ENCODE measurements around the gene LAMB1. TPM values are rescaled to one million over a fixed set of nuclear protein-coding genes. Genes with fewer than 3 reads are reported as not detected.
"Not testable (repeated sequence)": the region's sequence is repeated elsewhere in the genome, so short reads cannot be mapped to it uniquely, and the experiment has no call there.

LAMB1 gene
- total RNA-seq, 1 donor from 2014 or later: 226 TPM

DNA sequence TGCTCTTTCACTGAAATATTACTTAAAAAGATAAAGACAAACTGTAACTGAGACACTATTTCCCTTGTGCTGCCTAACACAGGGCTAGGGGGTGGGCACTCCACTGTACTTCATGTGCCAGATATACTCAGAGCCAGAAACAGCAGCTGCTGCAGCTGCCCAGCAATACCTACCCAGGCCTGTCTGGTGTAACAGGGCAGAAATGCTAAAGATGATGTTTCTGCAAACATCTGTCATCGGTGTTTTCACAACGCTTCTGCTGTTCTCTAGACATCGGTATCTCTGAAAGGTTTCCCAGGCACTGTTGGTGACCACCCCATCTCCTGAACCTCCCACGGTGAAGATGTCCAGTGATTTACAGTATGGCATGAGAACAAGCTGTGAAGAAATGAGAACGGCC lies 42.7 kb downstream of the LAMB1 start:
- TF ChIP-seq, protein P1, sequence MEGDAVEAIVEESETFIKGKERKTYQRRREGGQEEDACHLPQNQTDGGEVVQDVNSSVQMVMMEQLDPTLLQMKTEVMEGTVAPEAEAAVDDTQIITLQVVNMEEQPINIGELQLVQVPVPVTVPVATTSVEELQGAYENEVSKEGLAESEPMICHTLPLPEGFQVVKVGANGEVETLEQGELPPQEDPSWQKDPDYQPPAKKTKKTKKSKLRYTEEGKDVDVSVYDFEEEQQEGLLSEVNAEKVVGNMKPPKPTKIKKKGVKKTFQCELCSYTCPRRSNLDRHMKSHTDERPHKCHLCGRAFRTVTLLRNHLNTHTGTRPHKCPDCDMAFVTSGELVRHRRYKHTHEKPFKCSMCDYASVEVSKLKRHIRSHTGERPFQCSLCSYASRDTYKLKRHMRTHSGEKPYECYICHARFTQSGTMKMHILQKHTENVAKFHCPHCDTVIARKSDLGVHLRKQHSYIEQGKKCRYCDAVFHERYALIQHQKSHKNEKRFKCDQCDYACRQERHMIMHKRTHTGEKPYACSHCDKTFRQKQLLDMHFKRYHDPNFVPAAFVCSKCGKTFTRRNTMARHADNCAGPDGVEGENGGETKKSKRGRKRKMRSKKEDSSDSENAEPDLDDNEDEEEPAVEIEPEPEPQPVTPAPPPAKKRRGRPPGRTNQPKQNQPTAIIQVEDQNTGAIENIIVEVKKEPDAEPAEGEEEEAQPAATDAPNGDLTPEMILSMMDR (conservative IDR thresholded peaks at IDR 0.05): no peak
- H3K4me1 Mint-ChIP-seq (ENCODE audit: unreplicated experiment): peaks cover 4% of the 10 kb centered on the region
- no peaks in the 10 kb centered on the region for H3K9me3 Mint-ChIP-seq
- H3K27me3 Mint-ChIP-seq: no peaks in the 10 kb centered on the region
- no peak overlapping the region for H3K4me3 Mint-ChIP-seq
- H3K36me3 Mint-ChIP-seq: peaks cover 59% of the 10 kb centered on the region
- no peak overlapping the region for H3K27ac Mint-ChIP-seq
- DNase-seq (ENCODE audit: extremely low spot score, unreplicated experiment): no peak

- H3K4me3 Mint-ChIP-seq: no peak overlapping the region
- H3K9me3 Mint-ChIP-seq: no peaks in the 10 kb centered on the region
- peaks cover 57% of the 10 kb centered on the region for H3K36me3 Mint-ChIP-seq
- no peaks in the 10 kb centered on the region for H3K27me3 Mint-ChIP-seq
- no peak for DNase-seq (ENCODE audit: extremely low spot score, unreplicated experiment)
- no peak overlapping the region for H3K27ac Mint-ChIP-seq
- TF ChIP-seq, protein P1 (conservative IDR thresholded peaks at IDR 0.05): no peak
- peaks cover 4% of the 10 kb centered on the region for H3K4me1 Mint-ChIP-seq (ENCODE audit: unreplicated experiment)
Measured at GRCh38 chr7:107959527-107959898, 43.4 kb downstream of the LAMB1 start.

DNA sequence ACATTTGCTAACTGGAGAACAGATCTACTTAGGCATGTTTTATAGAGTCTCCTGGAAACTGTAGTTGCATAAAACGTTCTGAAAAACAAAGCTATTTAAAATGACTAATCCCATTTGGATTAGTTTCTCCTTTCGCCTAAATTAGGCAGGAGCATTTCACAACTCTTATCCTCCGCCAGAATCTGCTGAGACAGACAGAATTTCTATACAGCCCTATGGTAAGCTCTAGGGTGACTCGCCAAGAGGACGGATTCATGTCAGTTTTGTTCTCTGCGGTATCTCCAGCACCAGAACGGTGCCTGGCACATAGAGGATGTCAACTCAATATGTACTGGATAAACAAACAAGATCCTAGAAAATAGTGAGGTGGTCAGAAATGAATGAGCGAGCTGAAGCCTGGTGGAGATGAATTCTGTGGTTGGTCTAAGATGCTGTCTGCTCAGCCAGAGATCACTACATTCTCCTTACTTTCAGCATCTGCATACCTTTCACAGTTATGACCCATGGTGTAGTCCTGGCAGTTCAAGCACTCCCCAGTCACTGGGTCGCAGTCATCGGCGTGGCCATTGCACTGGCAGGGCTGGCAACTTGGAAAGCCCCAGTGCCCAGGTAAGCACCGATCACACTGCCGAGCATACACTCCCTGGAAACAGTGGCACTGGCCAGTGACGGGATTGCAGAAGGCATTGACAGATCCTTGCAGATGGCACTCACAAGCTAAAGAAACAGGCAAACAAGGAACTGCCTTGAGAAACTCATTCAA lies 44.0 kb downstream of the LAMB1 start:
- TF ChIP-seq, protein P1 (conservative IDR thresholded peaks at IDR 0.05): no peak
- H3K4me1 Mint-ChIP-seq (ENCODE audit: unreplicated experiment): peaks cover 4% of the 10 kb centered on the region
- H3K4me3 Mint-ChIP-seq: no peak overlapping the region
- peaks cover 53% of the 10 kb centered on the region for H3K36me3 Mint-ChIP-seq
- DNase-seq (ENCODE audit: extremely low spot score, unreplicated experiment): no peak
- no peaks in the 10 kb centered on the region for H3K9me3 Mint-ChIP-seq
- H3K27ac Mint-ChIP-seq: no peak overlapping the region
- no peaks in the 10 kb centered on the region for H3K27me3 Mint-ChIP-seq

DNA sequence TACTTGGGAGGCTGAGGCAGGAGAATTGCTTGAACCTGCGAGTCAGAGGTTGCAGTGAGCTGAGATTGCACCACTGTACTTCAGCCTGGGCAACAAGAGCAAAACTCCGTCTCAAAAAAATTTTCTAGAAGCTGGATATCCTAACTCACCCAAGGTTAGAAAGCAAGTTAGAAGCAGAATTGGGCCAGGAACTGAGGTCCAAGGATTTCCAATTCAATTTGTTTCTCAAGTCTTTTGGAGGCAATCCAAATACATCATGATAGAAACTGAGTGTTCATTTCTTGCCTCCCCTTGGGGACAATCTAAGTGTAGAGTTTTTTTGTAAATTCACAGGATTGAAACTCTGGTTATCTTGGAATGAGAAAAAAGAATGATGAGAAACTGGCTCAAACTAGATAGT lies 45.5 kb downstream of the LAMB1 start:
- no peak overlapping the region for H3K4me3 Mint-ChIP-seq
- no peaks in the 10 kb centered on the region for H3K27me3 Mint-ChIP-seq
- H3K36me3 Mint-ChIP-seq: peaks cover 59% of the 10 kb centered on the region
- H3K27ac Mint-ChIP-seq: no peak overlapping the region
- DNase-seq (ENCODE audit: extremely low spot score, unreplicated experiment): no peak
- H3K4me1 Mint-ChIP-seq (ENCODE audit: unreplicated experiment): peaks cover 17% of the 10 kb centered on the region
- TF ChIP-seq, protein P1 (conservative IDR thresholded peaks at IDR 0.05): no peak
- H3K9me3 Mint-ChIP-seq: no peaks in the 10 kb centered on the region

DNA sequence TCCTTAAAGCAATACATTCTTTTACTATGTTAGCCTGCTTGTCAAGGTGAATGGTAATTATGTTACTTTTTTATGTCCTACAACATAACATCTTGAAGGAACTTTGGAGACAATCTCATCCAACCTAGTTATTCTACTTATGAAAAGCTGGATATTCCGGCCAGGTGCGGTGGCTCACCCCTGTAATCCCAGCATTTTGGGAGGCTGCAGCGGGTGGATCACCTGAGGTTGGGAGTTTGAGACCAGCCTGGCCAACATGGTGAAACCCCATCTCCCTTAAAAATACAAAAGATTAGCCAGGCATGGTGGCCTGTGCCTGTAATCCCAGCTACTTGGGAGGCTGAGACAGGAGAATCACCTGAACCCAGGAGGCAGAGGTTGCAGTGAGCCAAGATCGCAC lies 46.0 kb downstream of the LAMB1 start:
- H3K27me3 Mint-ChIP-seq; H3K27ac Mint-ChIP-seq; H3K4me3 Mint-ChIP-seq; DNase-seq (ENCODE audit: extremely low spot score, unreplicated experiment); H3K9me3 Mint-ChIP-seq: not testable (repeated sequence)
- H3K36me3 Mint-ChIP-seq: peaks cover 57% of the 10 kb centered on the region
- peaks cover 17% of the 10 kb centered on the region for H3K4me1 Mint-ChIP-seq (ENCODE audit: unreplicated experiment)

DNA sequence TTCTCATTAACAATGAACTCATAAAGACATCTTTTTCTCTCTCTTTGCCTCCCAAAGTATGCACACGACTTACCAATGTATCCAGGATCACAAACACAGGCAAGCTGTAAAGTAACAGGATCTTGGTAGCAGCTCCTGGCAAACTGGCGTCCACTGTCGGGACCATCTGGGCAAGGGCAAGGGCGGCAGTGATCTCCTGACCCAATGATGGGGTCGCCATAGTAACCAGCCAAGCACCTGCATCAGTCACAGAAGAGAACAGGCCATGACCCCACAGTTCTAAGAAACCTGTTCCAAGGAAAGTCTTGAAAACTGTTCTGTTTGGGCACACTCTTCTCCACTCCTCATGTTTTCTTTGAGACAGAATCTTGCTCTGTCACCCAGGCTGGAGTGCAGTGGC lies 47.6 kb downstream of the LAMB1 start:
- DNase-seq (ENCODE audit: extremely low spot score, unreplicated experiment): no peak
- no peak overlapping the region for H3K4me3 Mint-ChIP-seq
- no peaks in the 10 kb centered on the region for H3K9me3 Mint-ChIP-seq
- H3K27ac Mint-ChIP-seq: no peak overlapping the region
- peaks cover 17% of the 10 kb centered on the region for H3K4me1 Mint-ChIP-seq (ENCODE audit: unreplicated experiment)
- TF ChIP-seq, protein P1 (conservative IDR thresholded peaks at IDR 0.05): no peak
- H3K27me3 Mint-ChIP-seq: no peaks in the 10 kb centered on the region
- peaks cover 55% of the 10 kb centered on the region for H3K36me3 Mint-ChIP-seq

Data from type B pancreatic cell (in vitro differentiated cells).